SK-N-SH (cell line): ENCODE measurements around the gene KSR2.

Source experiments
- GABPA ChIP-seq: IDR thresholded peaks from 2 replicates; pipeline ENCODE4 v1.4.0; 2012; ENCODE audit warnings: low read depth, mild to moderate bottlenecking
- JUND ChIP-seq: IDR thresholded peaks from 2 replicates; pipeline ENCODE4 v1.4.0; 2012
- POLR2AphosphoS5 ChIP-seq: IDR thresholded peaks from 2 replicates; pipeline ENCODE4 v1.6.1; 2012; ENCODE audit warnings: low read depth, low read length
- RAD21 ChIP-seq: IDR thresholded peaks from 2 replicates; pipeline ENCODE4 v1.6.1; 2012; ENCODE audit warnings: mild to moderate bottlenecking, low read length
- RCOR1 ChIP-seq: fragments of 150-350 bp; IDR thresholded peaks from 2 replicates; pipeline ENCODE4 v1.6.1; 2017; ENCODE audit warnings: antibody characterized with exemption, low read length
- SMC3 ChIP-seq: IDR thresholded peaks from 2 replicates; pipeline ENCODE4 v1.6.1; 2012; ENCODE audit warnings: low read depth, low read length, improper control_type of control experiment
- USF2 ChIP-seq: fragments of 150-350 bp; IDR thresholded peaks from 2 replicates; pipeline ENCODE4 v1.6.1; 2017; ENCODE audit warnings: antibody characterized with exemption, low read length, low read depth, borderline replicate concordance
- YY1 ChIP-seq: IDR thresholded peaks from 2 replicates; pipeline ENCODE4 v1.4.0; 2012; ENCODE audit warnings: low read depth, mild to moderate bottlenecking
- TF ChIP-seq, protein P1 (sequence below): fragments of 200-600 bp; sonication (generic); IDR thresholded peaks from 2 replicates; pipeline ENCODE4 v1.6.1; 2017; ENCODE audit warnings: antibody characterized with exemption, mild to moderate bottlenecking, moderate library complexity
- TF ChIP-seq, protein P2 (sequence below): IDR thresholded peaks from 2 replicates; pipeline ENCODE4 v1.4.0; 2012; ENCODE audit warnings: low read depth
- TF ChIP-seq, protein P3 (sequence below): IDR thresholded peaks from 2 replicates; pipeline ENCODE4 v1.4.0; 2012; ENCODE audit warnings: low read depth, borderline replicate concordance

DNA sequence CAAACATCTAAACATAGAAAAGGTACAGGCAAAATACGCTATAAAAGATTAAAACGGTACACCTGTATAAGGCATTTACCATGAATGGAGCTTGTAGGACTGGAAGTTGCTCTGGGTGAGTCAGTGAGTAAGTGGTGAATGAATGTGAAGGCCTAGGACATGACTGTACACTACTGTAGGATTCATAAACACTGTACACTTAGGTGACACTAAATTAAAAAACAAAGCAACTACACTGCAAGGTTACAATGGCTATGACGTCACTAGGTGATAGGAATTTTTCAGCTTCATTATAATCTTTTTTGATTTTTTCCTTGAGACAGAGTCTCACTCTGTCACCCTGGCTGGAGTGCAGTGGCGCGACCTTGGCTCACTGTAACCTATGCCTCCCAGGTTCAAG lies 269.2 kb downstream of the KSR2 start:
- TF ChIP-seq, protein P1, sequence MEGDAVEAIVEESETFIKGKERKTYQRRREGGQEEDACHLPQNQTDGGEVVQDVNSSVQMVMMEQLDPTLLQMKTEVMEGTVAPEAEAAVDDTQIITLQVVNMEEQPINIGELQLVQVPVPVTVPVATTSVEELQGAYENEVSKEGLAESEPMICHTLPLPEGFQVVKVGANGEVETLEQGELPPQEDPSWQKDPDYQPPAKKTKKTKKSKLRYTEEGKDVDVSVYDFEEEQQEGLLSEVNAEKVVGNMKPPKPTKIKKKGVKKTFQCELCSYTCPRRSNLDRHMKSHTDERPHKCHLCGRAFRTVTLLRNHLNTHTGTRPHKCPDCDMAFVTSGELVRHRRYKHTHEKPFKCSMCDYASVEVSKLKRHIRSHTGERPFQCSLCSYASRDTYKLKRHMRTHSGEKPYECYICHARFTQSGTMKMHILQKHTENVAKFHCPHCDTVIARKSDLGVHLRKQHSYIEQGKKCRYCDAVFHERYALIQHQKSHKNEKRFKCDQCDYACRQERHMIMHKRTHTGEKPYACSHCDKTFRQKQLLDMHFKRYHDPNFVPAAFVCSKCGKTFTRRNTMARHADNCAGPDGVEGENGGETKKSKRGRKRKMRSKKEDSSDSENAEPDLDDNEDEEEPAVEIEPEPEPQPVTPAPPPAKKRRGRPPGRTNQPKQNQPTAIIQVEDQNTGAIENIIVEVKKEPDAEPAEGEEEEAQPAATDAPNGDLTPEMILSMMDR = no peak
- no peak for TF ChIP-seq GABPA
- no peak for TF ChIP-seq USF2
- TF ChIP-seq SMC3 = no peak
- TF ChIP-seq, protein P2, sequence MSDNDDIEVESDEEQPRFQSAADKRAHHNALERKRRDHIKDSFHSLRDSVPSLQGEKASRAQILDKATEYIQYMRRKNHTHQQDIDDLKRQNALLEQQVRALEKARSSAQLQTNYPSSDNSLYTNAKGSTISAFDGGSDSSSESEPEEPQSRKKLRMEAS = no peak
- no peak for TF ChIP-seq YY1
- no peak for TF ChIP-seq POLR2AphosphoS5
- no peak for TF ChIP-seq RAD21
- TF ChIP-seq RCOR1 = no peak
- no peak for TF ChIP-seq JUND
- TF ChIP-seq, protein P3, sequence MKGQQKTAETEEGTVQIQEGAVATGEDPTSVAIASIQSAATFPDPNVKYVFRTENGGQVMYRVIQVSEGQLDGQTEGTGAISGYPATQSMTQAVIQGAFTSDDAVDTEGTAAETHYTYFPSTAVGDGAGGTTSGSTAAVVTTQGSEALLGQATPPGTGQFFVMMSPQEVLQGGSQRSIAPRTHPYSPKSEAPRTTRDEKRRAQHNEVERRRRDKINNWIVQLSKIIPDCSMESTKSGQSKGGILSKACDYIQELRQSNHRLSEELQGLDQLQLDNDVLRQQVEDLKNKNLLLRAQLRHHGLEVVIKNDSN = no peak
